ENCODE results near the gene IL31. TPM values are rescaled to one million over a fixed set of nuclear protein-coding genes. Genes with fewer than 3 reads are reported as not detected.

IL31 gene
- total and polyA plus RNA-seq, 8 donors, result not detected

GRCh38 chr12:122139266-122139665 lies 34.8 kb downstream of the IL31 start:
- Histone ChIP-seq H3K9me3 (no peaks in the 10 kb centered on the region), H3K4me3 (no peak overlapping the region), H3K27ac (no peak overlapping the region), H3K4me1 (no peaks in the 10 kb centered on the region), H3K36me3 (peaks cover 6 to 63% (median 49%) of the 10 kb centered on the region in 3 donors), H3K27me3 (no peaks in the 10 kb centered on the region)
- ATAC-seq, result no peak
- TF ChIP-seq, protein P1, sequence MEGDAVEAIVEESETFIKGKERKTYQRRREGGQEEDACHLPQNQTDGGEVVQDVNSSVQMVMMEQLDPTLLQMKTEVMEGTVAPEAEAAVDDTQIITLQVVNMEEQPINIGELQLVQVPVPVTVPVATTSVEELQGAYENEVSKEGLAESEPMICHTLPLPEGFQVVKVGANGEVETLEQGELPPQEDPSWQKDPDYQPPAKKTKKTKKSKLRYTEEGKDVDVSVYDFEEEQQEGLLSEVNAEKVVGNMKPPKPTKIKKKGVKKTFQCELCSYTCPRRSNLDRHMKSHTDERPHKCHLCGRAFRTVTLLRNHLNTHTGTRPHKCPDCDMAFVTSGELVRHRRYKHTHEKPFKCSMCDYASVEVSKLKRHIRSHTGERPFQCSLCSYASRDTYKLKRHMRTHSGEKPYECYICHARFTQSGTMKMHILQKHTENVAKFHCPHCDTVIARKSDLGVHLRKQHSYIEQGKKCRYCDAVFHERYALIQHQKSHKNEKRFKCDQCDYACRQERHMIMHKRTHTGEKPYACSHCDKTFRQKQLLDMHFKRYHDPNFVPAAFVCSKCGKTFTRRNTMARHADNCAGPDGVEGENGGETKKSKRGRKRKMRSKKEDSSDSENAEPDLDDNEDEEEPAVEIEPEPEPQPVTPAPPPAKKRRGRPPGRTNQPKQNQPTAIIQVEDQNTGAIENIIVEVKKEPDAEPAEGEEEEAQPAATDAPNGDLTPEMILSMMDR (IDR thresholded peaks at IDR 0.05), result no peak
- intact Hi-C loops (cut with DNase I), result no loop called here
- FAIRE-seq, result no peak
- WGBS, 2 donors, result 92 to 93% methylated on average over 15 of the region's 15 CpGs
- DNase-seq, result peak in 1 of 6 donors; percentile 59

DNA sequence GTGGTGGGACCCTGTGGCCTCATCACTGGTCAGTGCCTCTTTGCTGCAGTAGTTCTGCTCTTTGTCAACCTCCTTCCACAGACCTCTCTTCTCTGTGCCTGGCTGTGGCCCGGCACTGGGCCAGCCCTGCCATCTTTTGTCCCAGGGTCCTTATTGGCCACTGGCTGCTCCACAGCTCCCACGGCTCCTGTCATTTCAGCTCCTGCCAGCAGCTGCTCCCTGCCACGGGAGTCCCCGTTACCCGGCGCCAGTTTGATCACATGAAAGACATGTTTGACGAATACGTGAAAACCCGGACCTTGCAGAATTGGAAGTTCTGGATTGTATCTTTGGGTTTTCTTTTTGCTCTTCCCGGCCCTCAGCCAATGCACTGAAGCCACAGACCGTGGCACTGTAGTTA lies 35.4 kb downstream of the IL31 start:
- no peak overlapping the region for H3K27ac ChIP-seq
- FAIRE-seq (no peak), ATAC-seq (no peak), DNase-seq (peak in 1 of 6 donors; percentile 45)
- H3K27me3 ChIP-seq, result no peaks in the 10 kb centered on the region
- intact Hi-C loops (cut with DNase I), result no loop called here
- WGBS, 2 donors, result 86 to 92% methylated on average over 11 of the region's 11 CpGs
- no peaks in the 10 kb centered on the region for H3K4me1 ChIP-seq
- H3K9me3 ChIP-seq, result no peaks in the 10 kb centered on the region
- TF ChIP-seq, protein P1 (IDR thresholded peaks at IDR 0.05), result no peak
- peaks cover 6 to 69% (median 52%) of the 10 kb centered on the region in 3 donors for H3K36me3 ChIP-seq
- no peak overlapping the region for H3K4me3 ChIP-seq

DNA sequence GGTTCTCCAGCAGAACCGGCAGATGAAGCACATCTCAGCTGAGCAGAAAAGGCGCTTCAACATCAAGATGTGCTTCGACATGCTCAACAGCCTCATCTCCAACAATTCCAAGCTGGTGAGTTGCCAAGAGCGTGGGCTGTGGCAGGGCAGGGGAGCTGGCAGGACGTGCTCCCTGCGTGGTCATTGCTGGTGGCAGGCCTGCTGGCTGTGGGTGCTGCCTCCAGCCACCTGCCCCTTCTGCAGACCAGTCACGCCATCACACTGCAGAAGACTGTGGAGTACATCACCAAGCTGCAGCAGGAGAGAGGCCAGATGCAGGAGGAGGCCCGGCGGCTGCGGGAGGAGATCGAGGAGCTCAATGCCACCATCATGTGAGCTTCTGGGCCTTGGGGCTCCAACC lies 35.8 kb downstream of the IL31 start:
- no peaks in the 10 kb centered on the region for H3K9me3 ChIP-seq
- H3K36me3 ChIP-seq, result peaks cover 6 to 72% (median 53%) of the 10 kb centered on the region in 3 donors
- H3K4me1 ChIP-seq, result no peaks in the 10 kb centered on the region
- no peaks in the 10 kb centered on the region for H3K27me3 ChIP-seq
- no peak overlapping the region for H3K4me3 ChIP-seq
- WGBS, 2 donors, result 93% methylated on average over 10 to 11 of the region's 11 CpGs
- TF ChIP-seq, protein P1 (IDR thresholded peaks at IDR 0.05), result no peak
- DNase-seq (no peak), ATAC-seq (no peak), FAIRE-seq (no peak)
- H3K27ac ChIP-seq, result no peak overlapping the region
- intact Hi-C loops (cut with DNase I), result no loop called here

DNA sequence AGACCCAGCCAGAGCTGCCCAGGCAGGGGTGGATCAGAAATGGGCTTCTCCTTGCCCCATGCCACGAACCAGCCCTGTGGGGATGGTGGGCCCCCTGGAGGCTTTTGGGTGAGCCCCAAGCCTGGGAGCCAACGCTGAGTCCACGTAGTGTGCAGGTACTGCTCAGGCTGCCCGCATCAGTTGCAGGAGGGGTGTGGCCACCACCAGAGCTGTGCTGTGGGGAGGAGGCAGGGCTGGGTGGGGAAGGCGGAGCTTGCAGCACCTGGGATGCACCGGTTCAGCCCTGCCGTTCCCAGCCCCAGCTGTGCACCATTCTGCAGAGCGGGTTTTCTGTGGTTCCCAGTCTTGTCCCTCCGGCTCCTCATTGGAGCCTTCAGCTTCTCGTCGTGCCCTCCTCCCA lies 36.3 kb downstream of the IL31 start:
- peak in 2 of 4 donors; percentile 24 to 35 for ATAC-seq
- no peak for FAIRE-seq

GRCh38 chr12:122137229-122137628 lies 36.8 kb downstream of the IL31 start:
- 88 to 89% methylated on average over 10 of the region's 10 CpGs for WGBS, 2 donors
- ATAC-seq (no peak), DNase-seq (no peak), FAIRE-seq (no peak)
- Histone ChIP-seq H3K27me3 (no peaks in the 10 kb centered on the region), H3K4me1 (no peaks in the 10 kb centered on the region), H3K9me3 (no peaks in the 10 kb centered on the region), H3K27ac (no peak overlapping the region), H3K36me3 (peaks cover 9 to 72% (median 53%) of the 10 kb centered on the region in 3 donors), H3K4me3 (no peak overlapping the region)
- TF ChIP-seq, protein P1 (IDR thresholded peaks at IDR 0.05), result no peak
- intact Hi-C loops (cut with DNase I), result no loop called here

More for the DNA sequence above, 36.3 kb downstream of the IL31 start:
- Histone ChIP-seq H3K4me1 (no peaks in the 10 kb centered on the region), H3K36me3 (peaks cover 6 to 72% (median 53%) of the 10 kb centered on the region in 3 donors), H3K4me3 (no peak overlapping the region), H3K27ac (no peak overlapping the region), H3K9me3 (no peaks in the 10 kb centered on the region), H3K27me3 (no peaks in the 10 kb centered on the region)
- no peak for DNase-seq
- 65 to 72% methylated on average over 11 of the region's 11 CpGs for WGBS, 2 donors
- intact Hi-C loops (cut with DNase I), result no loop called here
- TF ChIP-seq, protein P1 (IDR thresholded peaks at IDR 0.05), result no peak

All from pancreas (tissue), 10 donors.